B cell (primary cell): ENCODE measurements around the gene FNDC10. TPM values are rescaled to one million over a fixed set of nuclear protein-coding genes. Genes with fewer than 3 reads are reported as not detected.

ENCODE experiments used
- ATAC-seq: fragments of 200-7000 bp; cut with Tn5 transposase; one replicate; pipeline ENCODE4 v1.10.0; 2021; ENCODE audit warnings: low read depth, mild to moderate bottlenecking, moderate number of reproducible peaks, moderate library complexity
- CTCF ChIA-PET: fragments of 350-600 bp; sonication (Branson Sonifier 250); formaldehyde crosslinking; loops from one replicate; lab custom pipeline; 2021; ENCODE audit warnings: antibody characterized with exemption, inconsistent platforms; lab: Charles Lee
- POLR2A ChIA-PET: fragments of 350-600 bp; sonication (Branson Sonifier 250); formaldehyde crosslinking; loops from one replicate; lab custom pipeline; 2021; ENCODE audit warnings: antibody characterized with exemption; lab: Charles Lee
- DNase-seq: peaks from one replicate; pipeline ENCODE4 v3.0.0; 2013
- H2AFZ ChIP-seq: 2 replicates; pipeline ENCODE4 v1.6.1; 2012; ENCODE audit warnings: mild to moderate bottlenecking, low read depth, low read length; ENCODE audit not compliant: insufficient read depth, poor library complexity, severe bottlenecking
- H3K27ac ChIP-seq, 2 donors: 1 replicate in 1 of 2; 2 replicates in 1 of 2; pipeline ENCODE4 v1.5.1; 2012 to 2013; ENCODE audit warnings: low read length in 2 of 2, mild to moderate bottlenecking in 2 of 2, moderate library complexity in 1 of 2
- H3K27me3 ChIP-seq, 4 experiments: fragments of 200-600 bp in 1 of 4; sonication (generic) in 1 of 4; replicated peaks in 1 of 4; 1 replicate in 2 of 4; 2 replicates in 2 of 4; pipeline versions ENCODE4 v1.6.1 to v1.7.0; 2013 to 2016; ENCODE audit warnings: low read length in 3 of 4, mild to moderate bottlenecking in 2 of 4, mixed read lengths in 1 of 4, moderate library complexity in 1 of 4; ENCODE audit not compliant: insufficient read depth in 4 of 4, control insufficient read depth in 3 of 4; ENCODE audit errors: control extremely low read depth in 1 of 4
- H3K36me3 ChIP-seq, 2 experiments: replicated peaks in 1 of 2; 1 replicate in 1 of 2; 2 replicates in 1 of 2; pipeline versions ENCODE4 v1.6.1 to v1.7.1; 2013; ENCODE audit warnings: low read length in 1 of 2; ENCODE audit not compliant: insufficient read depth in 2 of 2, control insufficient read depth in 1 of 2; ENCODE audit errors: control extremely low read depth in 1 of 2, extremely low read depth in 1 of 2
- H3K4me1 ChIP-seq, 2 donors: fragments of 200-600 bp in 1 of 2; sonication (generic) in 1 of 2; 1 replicate in 1 of 2; 2 replicates in 1 of 2; pipeline versions ENCODE4 v1.5.1 to v1.6.1; 2013 to 2017; ENCODE audit warnings: low read length in 2 of 2; ENCODE audit not compliant: control insufficient read depth in 2 of 2, insufficient read depth in 2 of 2
- H3K4me2 ChIP-seq: replicated peaks from 2 replicates; pipeline ENCODE3; 2012; ENCODE audit warnings: mild to moderate bottlenecking, low read depth, low read length; ENCODE audit not compliant: poor library complexity, severe bottlenecking
- H3K4me3 ChIP-seq, 5 experiments: fragments of 200-600 bp in 1 of 5; sonication (generic) in 1 of 5; 1 replicate in 3 of 5; 2 replicates in 2 of 5; pipeline versions ENCODE4 v1.5.1 to v1.7.0; 2011 to 2016; ENCODE audit warnings: low read length in 4 of 5, mild to moderate bottlenecking in 4 of 5, low read depth in 2 of 5, control low read depth in 1 of 5, moderate library complexity in 1 of 5; ENCODE audit not compliant: insufficient read depth in 1 of 5; ENCODE audit errors: control extremely low read depth in 1 of 5, extremely low read depth in 1 of 5
- H3K79me2 ChIP-seq: fragments of 200-600 bp; sonication (generic); one replicate; pipeline ENCODE4 v1.6.0; 2016; ENCODE audit warnings: low read length; ENCODE audit not compliant: control insufficient read depth, insufficient read depth
- H3K9ac ChIP-seq: fragments of 200-600 bp; sonication (generic); 2 replicates; pipeline ENCODE4 v1.6.1; 2017; ENCODE audit warnings: mild to moderate bottlenecking, low read length, moderate library complexity
- H3K9me3 ChIP-seq, 3 donors: one replicate each; pipeline versions ENCODE4 v1.6.1 to v1.7.1; 2013; ENCODE audit warnings: low read length in 2 of 3; ENCODE audit not compliant: control insufficient read depth in 2 of 3, insufficient read depth in 1 of 3; ENCODE audit errors: control extremely low read depth in 1 of 3
- H4K20me1 ChIP-seq: 2 replicates; pipeline ENCODE4 v1.6.0; 2012; ENCODE audit warnings: mild to moderate bottlenecking, low read length; ENCODE audit not compliant: insufficient read depth, control insufficient read depth, poor library complexity, severe bottlenecking
- H3K27ac Mint-ChIP-seq: one replicate; pipeline ENCODE4 v1.8.0; 2021; ENCODE audit warnings: mixed read lengths
- H3K27me3 Mint-ChIP-seq: one replicate; pipeline ENCODE4 v1.8.0; 2021; ENCODE audit warnings: mixed read lengths
- H3K4me1 Mint-ChIP-seq: one replicate; pipeline ENCODE4 v1.8.0; 2021; ENCODE audit warnings: mixed read lengths
- H3K4me3 Mint-ChIP-seq: one replicate; pipeline ENCODE4 v1.8.0; 2021; ENCODE audit warnings: mixed read lengths
- H3K9me3 Mint-ChIP-seq: one replicate; pipeline ENCODE4 v1.8.0; 2022; ENCODE audit warnings: mixed read lengths; ENCODE audit not compliant: insufficient read depth
- CTCF ChIP-seq: fragments of 200-600 bp; IDR thresholded peaks from one replicate; pipeline ENCODE4 v1.8.0; 2022; ENCODE audit warnings: antibody characterized with exemption, mild to moderate bottlenecking
- EZH2 ChIP-seq: IDR thresholded peaks from 2 replicates; pipeline ENCODE4 v1.6.1; 2012; ENCODE audit warnings: borderline replicate concordance, low read depth, mild to moderate bottlenecking, moderate library complexity, low read length; ENCODE audit not compliant: insufficient read depth, poor library complexity, severe bottlenecking
- WGBS: methylation state at CpG from one replicate; pipeline ENCODE4 v1.1.5; 2013; ENCODE audit warnings: missing lambda C conversion rate; ENCODE audit not compliant: insufficient coverage; 5-methylcytosine and 5-hydroxymethylcytosine counted together
- intact Hi-C: fragments of 100-400 bp; cut with micrococcal nuclease; formaldehyde crosslinking; loops from one replicate; pipeline ENCODE4 v1.10.0; 2022
- polyA plus RNA-seq: library from polyadenylated mRNA; depleted of rRNA; stranded (reverse); fragments of >200 nt; gene quantifications from 2 replicates; pipeline ENCODE4 v1.2.3, GENCODE V29; 2012
- total RNA-seq, 2 donors: library from RNA; stranded (reverse); fragments of 120-200 nt in 1 of 2; gene quantifications; 1 replicate in 1 of 2; 2 replicates in 1 of 2; pipeline versions ENCODE4 v1.2.3 to v1.2.4, GENCODE V29; 2013 to 2022

FNDC10 gene
- total and polyA plus RNA-seq, 2 donors (not counting 1 experiment from before 2014, with no cell fraction given): 1.4 TPM

- ATAC-seq (no peak), DNase-seq (no peak)
- ChIA-PET CTCF (interaction anchor here (2.9 kb wide), 1 partner anchor 15 kb away, joined by 13 read pairs; no protein-coding TSS in a partner anchor), POLR2A (interaction anchor here (0.6 to 2.0 kb wide), 6 partner anchors 11 to 294 kb away, joined by 3 to 19 read pairs (median 5); no protein-coding TSS in a partner anchor)
- Histone ChIP-seq H3K36me3 (peaks cover 0 to 5% of the 10 kb centered on the region in 2 experiments), H3K27ac (peak overlapping the region; percentile 34 to 100), H3K4me3 (peak overlapping the region; percentile 36 to 98 (median 97)), H2AFZ (peak overlapping the region; percentile 79), H3K4me2 (peak overlapping the region; percentile 98), H3K27me3 (no peaks in the 10 kb centered on the region), H4K20me1 (peaks cover 18% of the 10 kb centered on the region), H3K4me1 (peaks cover 20% of the 10 kb centered on the region in 2 donors), H3K79me2 (peaks cover 31% of the 10 kb centered on the region), H3K9me3 (no peaks in the 10 kb centered on the region), H3K9ac (peak overlapping the region; percentile 100)
- Mint-ChIP-seq H3K4me3 (peak overlapping the region; percentile 89), H3K27me3 (no peaks in the 10 kb centered on the region), H3K9me3 (no peaks in the 10 kb centered on the region), H3K27ac (peak overlapping the region; percentile 92), H3K4me1 (peaks cover 26% of the 10 kb centered on the region)
- TF ChIP-seq CTCF (no peak), EZH2 (no peak)
- intact Hi-C loops: loop anchor here (1.0 to 2.0 kb wide), 7 partner anchors 16 to 304 kb away; partner anchors contain the start of genes ATAD3A, AURKAIP1, CCNL2 and GNB1
- under 1% methylated on average over 23 of the region's 23 CpGs for WGBS
Measured at GRCh38 chr1:1614954-1615255, 15.0 kb upstream of the FNDC10 start.

GRCh38 chr1:1614204-1614953 lies 14.4 kb upstream of the FNDC10 start:
- no peaks in the 10 kb centered on the region for H3K27me3 ChIP-seq
- peaks cover 16% of the 10 kb centered on the region for H4K20me1 ChIP-seq
- peak overlapping the region; percentile 36 to 98 (median 97) for H3K4me3 ChIP-seq
- intact Hi-C loops: loop anchor here (2.0 kb wide), 1 partner anchor 16 kb away; no protein-coding TSS in a partner anchor
- H3K27ac ChIP-seq: peak overlapping the region; percentile 34 to 100
- H3K36me3 ChIP-seq: peaks cover 0 to 5% of the 10 kb centered on the region in 2 experiments
- peak overlapping the region; percentile 98 for H3K4me2 ChIP-seq
- ChIA-PET CTCF (interaction anchor here (0.9 to 2.9 kb wide), 2 partner anchors 15 to 110 kb away, joined by 3 to 13 read pairs; no protein-coding TSS in a partner anchor), POLR2A (interaction anchor here (0.6 to 2.0 kb wide), 8 partner anchors 11 to 294 kb away, joined by 3 to 19 read pairs (median 4); no protein-coding TSS in a partner anchor)
- ATAC-seq: no peak
- TF ChIP-seq CTCF (no peak), EZH2 (no peak)
- H3K4me1 ChIP-seq: peaks cover 20% of the 10 kb centered on the region in 2 donors
- peak overlapping the region; percentile 79 for H2AFZ ChIP-seq
- peak overlapping the region; percentile 100 for H3K9ac ChIP-seq
- Mint-ChIP-seq H3K9me3 (no peaks in the 10 kb centered on the region), H3K4me1 (peaks cover 26% of the 10 kb centered on the region), H3K4me3 (peak overlapping the region; percentile 89), H3K27ac (peak overlapping the region; percentile 92), H3K27me3 (no peaks in the 10 kb centered on the region)
- peaks cover 28% of the 10 kb centered on the region for H3K79me2 ChIP-seq
- peak; percentile 49 for DNase-seq
- WGBS: 28% methylated on average over 30 of the region's 30 CpGs
- H3K9me3 ChIP-seq: no peaks in the 10 kb centered on the region
